ENCODE results near the gene SCUBE2.

DNA sequence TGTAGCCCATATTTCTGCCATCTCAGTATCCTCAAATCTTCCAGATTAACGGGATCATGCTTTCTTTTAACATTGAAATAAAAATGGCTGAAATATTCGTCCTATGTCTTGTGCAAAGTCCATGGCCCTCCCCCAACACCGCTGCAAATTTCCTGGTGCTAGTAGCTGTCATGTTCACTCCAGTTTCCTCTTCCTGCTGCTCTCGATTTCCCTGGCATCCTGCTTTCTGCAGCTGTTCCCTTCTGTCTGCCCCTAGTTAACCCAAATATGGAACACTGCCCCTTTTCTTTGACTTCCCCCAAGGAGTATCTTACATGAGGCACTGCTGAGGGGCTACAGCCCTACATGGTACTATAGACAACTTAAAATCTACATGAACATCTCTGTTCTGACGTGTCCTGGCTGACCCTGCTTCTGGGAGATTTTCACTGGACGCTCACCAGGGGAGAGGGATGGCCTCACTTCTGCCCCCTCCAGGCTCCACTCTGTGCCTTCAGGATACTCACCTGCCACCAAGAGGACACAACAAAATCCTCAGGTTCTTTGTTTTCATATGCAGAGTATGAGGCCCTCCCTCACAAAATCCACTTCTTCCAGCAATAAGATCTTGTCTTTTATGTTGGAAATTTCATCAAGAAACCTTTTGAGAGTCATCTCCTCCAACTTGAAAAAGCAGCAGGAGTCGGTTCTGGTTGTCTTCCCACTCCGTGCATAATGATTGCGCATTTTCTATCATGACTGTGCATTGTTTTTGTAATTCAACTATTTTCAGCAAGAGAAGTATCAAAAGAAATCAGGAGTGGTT lies 29.5 kb upstream of the SCUBE2 start:
- TF ChIP-seq, protein P1, sequence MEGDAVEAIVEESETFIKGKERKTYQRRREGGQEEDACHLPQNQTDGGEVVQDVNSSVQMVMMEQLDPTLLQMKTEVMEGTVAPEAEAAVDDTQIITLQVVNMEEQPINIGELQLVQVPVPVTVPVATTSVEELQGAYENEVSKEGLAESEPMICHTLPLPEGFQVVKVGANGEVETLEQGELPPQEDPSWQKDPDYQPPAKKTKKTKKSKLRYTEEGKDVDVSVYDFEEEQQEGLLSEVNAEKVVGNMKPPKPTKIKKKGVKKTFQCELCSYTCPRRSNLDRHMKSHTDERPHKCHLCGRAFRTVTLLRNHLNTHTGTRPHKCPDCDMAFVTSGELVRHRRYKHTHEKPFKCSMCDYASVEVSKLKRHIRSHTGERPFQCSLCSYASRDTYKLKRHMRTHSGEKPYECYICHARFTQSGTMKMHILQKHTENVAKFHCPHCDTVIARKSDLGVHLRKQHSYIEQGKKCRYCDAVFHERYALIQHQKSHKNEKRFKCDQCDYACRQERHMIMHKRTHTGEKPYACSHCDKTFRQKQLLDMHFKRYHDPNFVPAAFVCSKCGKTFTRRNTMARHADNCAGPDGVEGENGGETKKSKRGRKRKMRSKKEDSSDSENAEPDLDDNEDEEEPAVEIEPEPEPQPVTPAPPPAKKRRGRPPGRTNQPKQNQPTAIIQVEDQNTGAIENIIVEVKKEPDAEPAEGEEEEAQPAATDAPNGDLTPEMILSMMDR (IDR thresholded peaks at IDR 0.05) = no peak
- no peak for TF ChIP-seq POLR2AphosphoS5 (IDR thresholded peaks at IDR 0.05)
- no peak for TF ChIP-seq POLR2A (IDR thresholded peaks at IDR 0.05)
- TF ChIP-seq EP300 (IDR thresholded peaks at IDR 0.05) = no peak

Measured in sigmoid colon (tissue), 4 donors.